Spleen (tissue), 11 donors: ENCODE results near the gene ITPR2. TPM values are rescaled to one million over a fixed set of nuclear protein-coding genes. Genes with fewer than 3 reads are reported as not detected.

Experiments
- DNase-seq: peaks from one replicate; pipeline ENCODE4 v3.0.0-alpha.2; 2020
- H3K27ac ChIP-seq, 8 donors: fragments of 200-600 bp; sonication (generic) in 7 of 8; 1 replicate in 4 of 8; 2 replicates in 4 of 8; pipeline versions ENCODE4 v1.5.0 to v1.8.0; 2016 to 2021; ENCODE audit warnings: inconsistent platforms in 4 of 8, mild to moderate bottlenecking in 4 of 8, moderate library complexity in 1 of 8
- H3K27me3 ChIP-seq, 7 donors: fragments of 200-600 bp; sonication (generic) in 6 of 7; replicated peaks in 1 of 7; 1 replicate in 4 of 7; 2 replicates in 3 of 7; pipeline versions ENCODE4 v1.5.0 to v1.8.0; 2016 to 2021; ENCODE audit warnings: inconsistent platforms in 3 of 7, mild to moderate bottlenecking in 1 of 7
- H3K36me3 ChIP-seq, 6 donors: fragments of 200-600 bp; sonication (generic) in 5 of 6; 1 replicate in 4 of 6; 2 replicates in 2 of 6; pipeline versions ENCODE4 v1.5.0 to v1.8.0; 2016 to 2021; ENCODE audit warnings: inconsistent platforms in 2 of 6
- H3K4me1 ChIP-seq, 6 donors: fragments of 200-600 bp; sonication (generic) in 5 of 6; 1 replicate in 3 of 6; 2 replicates in 3 of 6; pipeline versions ENCODE4 v1.5.0 to v1.8.0; 2016 to 2021; ENCODE audit warnings: inconsistent platforms in 3 of 6
- H3K4me3 ChIP-seq, 8 donors: fragments of 200-600 bp; sonication (generic) in 7 of 8; 1 replicate in 4 of 8; 2 replicates in 4 of 8; pipeline versions ENCODE4 v1.5.0 to v1.8.0; 2016 to 2021; ENCODE audit warnings: inconsistent platforms in 4 of 8, mild to moderate bottlenecking in 4 of 8, moderate library complexity in 2 of 8
- H3K9me3 ChIP-seq, 8 donors: fragments of 200-600 bp; sonication (generic) in 7 of 8; 1 replicate in 4 of 8; 2 replicates in 4 of 8; pipeline versions ENCODE4 v1.5.0 to v1.8.0; 2016 to 2021; ENCODE audit warnings: inconsistent platforms in 4 of 8
- CTCF ChIP-seq, 11 experiments: fragments of 200-600 bp in 7 of 11; fragments of 450-650 bp in 4 of 11; sonication (generic) in 4 of 11; IDR thresholded peaks in 8 of 11; conservative IDR thresholded peaks in 3 of 11; 1 replicate in 7 of 11; 2 replicates in 4 of 11; pipeline versions ENCODE4 v1.4.0 to v1.8.0; 2016 to 2021; ENCODE audit warnings: antibody characterized with exemption in 11 of 11, inconsistent platforms in 4 of 11, mild to moderate bottlenecking in 1 of 11
- POLR2A ChIP-seq, 3 donors: fragments of 450-650 bp; IDR thresholded peaks; one replicate each; pipeline ENCODE4 v1.5.1; 2017; ENCODE audit warnings: antibody characterized with exemption in 3 of 3, mild to moderate bottlenecking in 1 of 3
- POLR2AphosphoS5 ChIP-seq, 3 donors: sonication (generic); formaldehyde crosslinking; IDR thresholded peaks; one replicate each; pipeline ENCODE4 v1.5.1; 2017; ENCODE audit warnings: antibody characterized with exemption in 3 of 3
- WGBS, 5 donors: extraction: QIAGEN DNeasy Blood & Tissue Kit in 3 of 5; methylation state at CpG; one replicate each; pipeline versions ENCODE4 v1.1.5 to v1.1.7; 2013 to 2018; 5-methylcytosine and 5-hydroxymethylcytosine counted together
- intact Hi-C: fragments of 100-400 bp; cut with DNase I; formaldehyde crosslinking; loops from one replicate; pipeline ENCODE4 v1.15.0; 2023; ENCODE audit warnings: low total_unique reads
- polyA plus RNA-seq, 3 donors: library from polyadenylated mRNA; stranded (reverse); fragments of 200-250 nt; gene quantifications; one replicate each; pipeline ENCODE4 v1.2.1, GENCODE V29; 2013
- total RNA-seq, 7 donors: library from RNA; depleted of rRNA in 3 of 7; stranded (reverse); fragments of >200 nt in 3 of 7; fragmentation: NEBNext Ultra II Directional in 4 of 7; extraction: Animal tissue kit (Norgen Biotek cat#: 25700) in 4 of 7; gene quantifications; one replicate each; pipeline versions ENCODE4 v1.1.0 to v1.2.1, GENCODE V29; 2016 to 2021
- donor health status: healthy with polysubstance abuse.
- donor health status: DM: no; HTN: no; CAD: no; lungs with moderate emphysema.
- donor health status: DM: no; HTN: no; CAD: no.
- donor health status: Bipolar disorder and iron deficiency.
- donor health status: healthy.
- donor health status: DM: no; HTN: no; CAD: no.
- donor health status: DM: yes; HTN: yes; CAD: no.

Gene ITPR2
- total and polyA plus RNA-seq, 10 donors, result 3.2 to 105 (median 60.4) TPM

- H3K4me1 ChIP-seq, result peaks cover 0 to 3% (median 0%) of the 10 kb centered on the region in 6 donors
- H3K36me3 ChIP-seq, result peaks cover 0 to 39% (median 6%) of the 10 kb centered on the region in 6 donors
- no peak overlapping the region for H3K4me3 ChIP-seq
- intact Hi-C loops, result no loop called here
- TF ChIP-seq POLR2AphosphoS5 (IDR thresholded peaks at IDR 0.05) (no peak), CTCF (IDR thresholded peaks at IDR 0.05 in 8 of 11, conservative IDR thresholded peaks at IDR 0.05 in 3 of 11) (no peak), POLR2A (IDR thresholded peaks at IDR 0.05) (no peak)
- H3K27ac ChIP-seq, result no peak overlapping the region
- DNase-seq, result no peak
- H3K9me3 ChIP-seq, result peaks cover 3 to 26% (median 18%) of the 10 kb centered on the region in 8 donors
- WGBS, 5 donors, result 92 to 100% (median 95%) methylated on average over 1 of the region's 1 CpG
- H3K27me3 ChIP-seq, result no peaks in the 10 kb centered on the region
Measured at GRCh38 chr12:26528943-26529342, 304.1 kb downstream of the ITPR2 start.

GRCh38 chr12:26527682-26528081 lies 305.3 kb downstream of the ITPR2 start:
- no peak for DNase-seq
- peaks cover 0 to 39% (median 6%) of the 10 kb centered on the region in 6 donors for H3K36me3 ChIP-seq
- no peaks in the 10 kb centered on the region for H3K27me3 ChIP-seq
- intact Hi-C loops, result no loop called here
- H3K4me1 ChIP-seq, result peaks cover 0 to 15% (median 0%) of the 10 kb centered on the region in 6 donors
- H3K27ac ChIP-seq, result no peak overlapping the region
- no peak overlapping the region for H3K4me3 ChIP-seq
- peaks cover 3 to 26% (median 18%) of the 10 kb centered on the region in 8 donors for H3K9me3 ChIP-seq
- WGBS, 5 donors, result 94 to 98% (median 96%) methylated on average over 4 of the region's 4 CpGs
- TF ChIP-seq CTCF (IDR thresholded peaks at IDR 0.05 in 8 of 11, conservative IDR thresholded peaks at IDR 0.05 in 3 of 11), result no peak
- no peak for TF ChIP-seq POLR2A (IDR thresholded peaks at IDR 0.05)
- no peak for TF ChIP-seq POLR2AphosphoS5 (IDR thresholded peaks at IDR 0.05)

GRCh38 chr12:26524862-26525465 lies 308.0 kb downstream of the ITPR2 start:
- Histone ChIP-seq H3K27me3 (no peaks in the 10 kb centered on the region), H3K4me3 (no peak overlapping the region), H3K36me3 (peaks cover 0 to 39% (median 6%) of the 10 kb centered on the region in 6 donors), H3K4me1 (peaks cover 0 to 27% (median 2%) of the 10 kb centered on the region in 6 donors), H3K27ac (no peak overlapping the region), H3K9me3 (peaks cover 3 to 26% (median 18%) of the 10 kb centered on the region in 8 donors)
- no peak for DNase-seq
- intact Hi-C loops, result no loop called here
- TF ChIP-seq POLR2A (IDR thresholded peaks at IDR 0.05) (no peak), POLR2AphosphoS5 (IDR thresholded peaks at IDR 0.05) (no peak), CTCF (IDR thresholded peaks at IDR 0.05 in 8 of 11, conservative IDR thresholded peaks at IDR 0.05 in 3 of 11) (peak; percentile 30 to 84 (median 63))
- 86 to 96% (median 89%) methylated on average over 2 of the region's 2 CpGs for WGBS, 5 donors

- Histone ChIP-seq H3K27ac (peak overlapping the region in 2 of 8 donors; percentile 10 to 14), H3K36me3 (peaks cover 0 to 34% (median 6%) of the 10 kb centered on the region in 6 donors), H3K4me3 (no peak overlapping the region), H3K4me1 (peaks cover 0 to 27% (median 2%) of the 10 kb centered on the region in 6 donors), H3K9me3 (peaks cover 3 to 34% (median 27%) of the 10 kb centered on the region in 8 donors), H3K27me3 (no peaks in the 10 kb centered on the region)
- TF ChIP-seq CTCF (IDR thresholded peaks at IDR 0.05 in 8 of 11, conservative IDR thresholded peaks at IDR 0.05 in 3 of 11) (no peak), POLR2AphosphoS5 (IDR thresholded peaks at IDR 0.05) (peak in 2 of 3 donors; percentile 51 to 80)
- peak; percentile 80 for DNase-seq
- intact Hi-C loops, result no loop called here
- 48 to 80% (median 64%) methylated on average over 9 of the region's 9 CpGs for WGBS, 5 donors
Measured at GRCh38 chr12:26523708-26524150, 309.3 kb downstream of the ITPR2 start.
